B cell (primary cell): ENCODE data around the gene FRMPD2. TPM values are rescaled to one million over a fixed set of nuclear protein-coding genes. Genes with fewer than 3 reads are reported as not detected.

Source experiments
- ATAC-seq: fragments of 200-7000 bp; cut with Tn5 transposase; one replicate; pipeline ENCODE4 v1.10.0; 2021; ENCODE audit warnings: low read depth, mild to moderate bottlenecking, moderate number of reproducible peaks, moderate library complexity
- CTCF ChIA-PET: fragments of 350-600 bp; sonication (Branson Sonifier 250); formaldehyde crosslinking; loops from one replicate; lab custom pipeline; 2021; ENCODE audit warnings: antibody characterized with exemption, inconsistent platforms; lab: Charles Lee
- POLR2A ChIA-PET: fragments of 350-600 bp; sonication (Branson Sonifier 250); formaldehyde crosslinking; loops from one replicate; lab custom pipeline; 2021; ENCODE audit warnings: antibody characterized with exemption; lab: Charles Lee
- DNase-seq: peaks from one replicate; pipeline ENCODE4 v3.0.0; 2013
- H2AFZ ChIP-seq: 2 replicates; pipeline ENCODE4 v1.6.1; 2012; ENCODE audit warnings: mild to moderate bottlenecking, low read depth, low read length; ENCODE audit not compliant: insufficient read depth, poor library complexity, severe bottlenecking
- H3K27ac ChIP-seq, 2 donors: 1 replicate in 1 of 2; 2 replicates in 1 of 2; pipeline ENCODE4 v1.5.1; 2012 to 2013; ENCODE audit warnings: low read length in 2 of 2, mild to moderate bottlenecking in 2 of 2, moderate library complexity in 1 of 2
- H3K27me3 ChIP-seq, 4 experiments: fragments of 200-600 bp in 1 of 4; sonication (generic) in 1 of 4; replicated peaks in 1 of 4; 1 replicate in 2 of 4; 2 replicates in 2 of 4; pipeline versions ENCODE4 v1.6.1 to v1.7.0; 2013 to 2016; ENCODE audit warnings: low read length in 3 of 4, mild to moderate bottlenecking in 2 of 4, mixed read lengths in 1 of 4, moderate library complexity in 1 of 4; ENCODE audit not compliant: insufficient read depth in 4 of 4, control insufficient read depth in 3 of 4; ENCODE audit errors: control extremely low read depth in 1 of 4
- H3K36me3 ChIP-seq, 2 experiments: replicated peaks in 1 of 2; 1 replicate in 1 of 2; 2 replicates in 1 of 2; pipeline versions ENCODE4 v1.6.1 to v1.7.1; 2013; ENCODE audit warnings: low read length in 1 of 2; ENCODE audit not compliant: insufficient read depth in 2 of 2, control insufficient read depth in 1 of 2; ENCODE audit errors: control extremely low read depth in 1 of 2, extremely low read depth in 1 of 2
- H3K4me1 ChIP-seq, 2 donors: fragments of 200-600 bp in 1 of 2; sonication (generic) in 1 of 2; 1 replicate in 1 of 2; 2 replicates in 1 of 2; pipeline versions ENCODE4 v1.5.1 to v1.6.1; 2013 to 2017; ENCODE audit warnings: low read length in 2 of 2; ENCODE audit not compliant: control insufficient read depth in 2 of 2, insufficient read depth in 2 of 2
- H3K4me2 ChIP-seq: replicated peaks from 2 replicates; pipeline ENCODE3; 2012; ENCODE audit warnings: mild to moderate bottlenecking, low read depth, low read length; ENCODE audit not compliant: poor library complexity, severe bottlenecking
- H3K4me3 ChIP-seq, 5 experiments: fragments of 200-600 bp in 1 of 5; sonication (generic) in 1 of 5; 1 replicate in 3 of 5; 2 replicates in 2 of 5; pipeline versions ENCODE4 v1.5.1 to v1.7.0; 2011 to 2016; ENCODE audit warnings: low read length in 4 of 5, mild to moderate bottlenecking in 4 of 5, low read depth in 2 of 5, control low read depth in 1 of 5, moderate library complexity in 1 of 5; ENCODE audit not compliant: insufficient read depth in 1 of 5; ENCODE audit errors: control extremely low read depth in 1 of 5, extremely low read depth in 1 of 5
- H3K79me2 ChIP-seq: fragments of 200-600 bp; sonication (generic); one replicate; pipeline ENCODE4 v1.6.0; 2016; ENCODE audit warnings: low read length; ENCODE audit not compliant: control insufficient read depth, insufficient read depth
- H3K9ac ChIP-seq: fragments of 200-600 bp; sonication (generic); 2 replicates; pipeline ENCODE4 v1.6.1; 2017; ENCODE audit warnings: mild to moderate bottlenecking, low read length, moderate library complexity
- H3K9me3 ChIP-seq, 3 donors: one replicate each; pipeline versions ENCODE4 v1.6.1 to v1.7.1; 2013; ENCODE audit warnings: low read length in 2 of 3; ENCODE audit not compliant: control insufficient read depth in 2 of 3, insufficient read depth in 1 of 3; ENCODE audit errors: control extremely low read depth in 1 of 3
- H4K20me1 ChIP-seq: 2 replicates; pipeline ENCODE4 v1.6.0; 2012; ENCODE audit warnings: mild to moderate bottlenecking, low read length; ENCODE audit not compliant: insufficient read depth, control insufficient read depth, poor library complexity, severe bottlenecking
- H3K27ac Mint-ChIP-seq: one replicate; pipeline ENCODE4 v1.8.0; 2021; ENCODE audit warnings: mixed read lengths
- H3K27me3 Mint-ChIP-seq: one replicate; pipeline ENCODE4 v1.8.0; 2021; ENCODE audit warnings: mixed read lengths
- H3K4me1 Mint-ChIP-seq: one replicate; pipeline ENCODE4 v1.8.0; 2021; ENCODE audit warnings: mixed read lengths
- H3K4me3 Mint-ChIP-seq: one replicate; pipeline ENCODE4 v1.8.0; 2021; ENCODE audit warnings: mixed read lengths
- H3K9me3 Mint-ChIP-seq: one replicate; pipeline ENCODE4 v1.8.0; 2022; ENCODE audit warnings: mixed read lengths; ENCODE audit not compliant: insufficient read depth
- CTCF ChIP-seq: fragments of 200-600 bp; IDR thresholded peaks from one replicate; pipeline ENCODE4 v1.8.0; 2022; ENCODE audit warnings: antibody characterized with exemption, mild to moderate bottlenecking
- EZH2 ChIP-seq: IDR thresholded peaks from 2 replicates; pipeline ENCODE4 v1.6.1; 2012; ENCODE audit warnings: borderline replicate concordance, low read depth, mild to moderate bottlenecking, moderate library complexity, low read length; ENCODE audit not compliant: insufficient read depth, poor library complexity, severe bottlenecking
- WGBS: methylation state at CpG from one replicate; pipeline ENCODE4 v1.1.5; 2013; ENCODE audit warnings: missing lambda C conversion rate; ENCODE audit not compliant: insufficient coverage; 5-methylcytosine and 5-hydroxymethylcytosine counted together
- intact Hi-C: fragments of 100-400 bp; cut with micrococcal nuclease; formaldehyde crosslinking; loops from one replicate; pipeline ENCODE4 v1.10.0; 2022
- polyA plus RNA-seq: library from polyadenylated mRNA; depleted of rRNA; stranded (reverse); fragments of >200 nt; gene quantifications from 2 replicates; pipeline ENCODE4 v1.2.3, GENCODE V29; 2012
- total RNA-seq, 2 donors: library from RNA; stranded (reverse); fragments of 120-200 nt in 1 of 2; gene quantifications; 1 replicate in 1 of 2; 2 replicates in 1 of 2; pipeline versions ENCODE4 v1.2.3 to v1.2.4, GENCODE V29; 2013 to 2022

Gene FRMPD2
- total and polyA plus RNA-seq, 2 donors (not counting 1 experiment from before 2014, with no cell fraction given) = not detected

- 100% methylated on average over 1 of the region's 1 CpG for WGBS
- no peak for ATAC-seq
- H4K20me1 ChIP-seq = no peaks in the 10 kb centered on the region
- no peak overlapping the region for H2AFZ ChIP-seq
- intact Hi-C loops = no loop called here
- H3K9me3 ChIP-seq = peaks cover 0 to 11% (median 0%) of the 10 kb centered on the region in 3 donors
- no peaks in the 10 kb centered on the region for H3K79me2 ChIP-seq
- no peaks in the 10 kb centered on the region for H3K4me1 ChIP-seq
- no peaks in the 10 kb centered on the region for H3K36me3 ChIP-seq
- H3K4me3 Mint-ChIP-seq = no peak overlapping the region
- no peak for DNase-seq
- H3K27me3 ChIP-seq = peaks cover 0 to 19% (median 0%) of the 10 kb centered on the region in 4 experiments
- H3K27ac Mint-ChIP-seq = no peak overlapping the region
- H3K4me3 ChIP-seq = no peak overlapping the region
- CTCF ChIA-PET = no interaction called here
- peaks cover 49% of the 10 kb centered on the region for H3K27me3 Mint-ChIP-seq
- H3K9ac ChIP-seq = no peak overlapping the region
- POLR2A ChIA-PET = no interaction called here
- H3K4me2 ChIP-seq = no peak overlapping the region
- no peaks in the 10 kb centered on the region for H3K9me3 Mint-ChIP-seq
- TF ChIP-seq CTCF (no peak), EZH2 (no peak)
- no peaks in the 10 kb centered on the region for H3K4me1 Mint-ChIP-seq
- no peak overlapping the region for H3K27ac ChIP-seq
Measured at GRCh38 chr10:48219194-48219593, 55.3 kb downstream of the FRMPD2 start.

GRCh38 chr10:48216744-48217143, 57.8 kb downstream of the FRMPD2 start:
- Histone ChIP-seq H3K4me3 (no peak overlapping the region), H2AFZ (no peak overlapping the region), H4K20me1 (no peaks in the 10 kb centered on the region), H3K4me1 (no peaks in the 10 kb centered on the region), H3K27ac (no peak overlapping the region), H3K27me3 (peaks cover 0 to 16% (median 0%) of the 10 kb centered on the region in 4 experiments), H3K36me3 (no peaks in the 10 kb centered on the region), H3K9ac (no peak overlapping the region), H3K4me2 (no peak overlapping the region), H3K9me3 (peaks cover 0 to 11% (median 0%) of the 10 kb centered on the region in 3 donors), H3K79me2 (no peaks in the 10 kb centered on the region)
- peaks cover 48% of the 10 kb centered on the region for H3K27me3 Mint-ChIP-seq
- no peak overlapping the region for H3K27ac Mint-ChIP-seq
- no CpG with 5 or more reads among the region's 1 CpG for WGBS
- DNase-seq (no peak), ATAC-seq (no peak)
- TF ChIP-seq CTCF (no peak), EZH2 (no peak)
- no peaks in the 10 kb centered on the region for H3K9me3 Mint-ChIP-seq
- ChIA-PET POLR2A (no interaction called here), CTCF (interaction anchor here (1.2 to 1.4 kb wide), 2 partner anchors 10 to 72 kb away, joined by 3 read pairs; no protein-coding TSS in a partner anchor)
- intact Hi-C loops = no loop called here
- no peak overlapping the region for H3K4me3 Mint-ChIP-seq
- no peaks in the 10 kb centered on the region for H3K4me1 Mint-ChIP-seq
